ENCODE data around the gene P4HA1.
A peak's percentile ranks its signal among the peaks of the same experiment; 100 is the strongest.
"Not testable (repeated sequence)": the region's sequence is repeated elsewhere in the genome, so short reads cannot be mapped to it uniquely, and the experiment has no call there.

The P4HA1 gene

GRCh38 chr10:73096449-73097304 lies at the start of gene P4HA1:
P4HA1 (minus strand) TSS chr10:73096866; CDS start chr10:73074883, 21,983 bp downstream.
- peak; percentile 86 to 96 (median 91) for DNase-seq

- no peak for DNase-seq
Observed at GRCh38 chr10:73141603-73142002, 44.9 kb upstream of the P4HA1 start.

DNA sequence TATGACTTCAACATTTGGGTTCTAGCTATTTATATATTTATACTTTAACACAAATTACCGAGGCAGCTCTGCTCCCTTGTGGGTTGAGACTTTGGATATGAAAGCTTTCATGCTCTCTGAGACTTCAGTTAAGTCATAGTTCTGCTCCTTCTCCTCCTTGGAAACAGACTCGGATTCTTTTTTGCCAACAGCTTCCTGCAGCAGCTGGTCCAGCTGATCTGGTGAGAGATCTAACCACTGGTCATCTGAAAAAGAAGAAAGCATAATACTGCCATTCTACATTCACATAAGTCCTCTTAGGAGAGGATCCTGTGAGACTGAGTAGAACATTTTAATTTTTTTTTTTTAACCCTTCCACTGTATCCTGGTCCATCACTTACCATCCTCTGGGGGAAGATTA lies 42.6 kb upstream of the P4HA1 start:
- DNase-seq: no peak

GRCh38 chr10:73136627-73137026 lies 40.0 kb upstream of the P4HA1 start:
- no peak for DNase-seq

DNA sequence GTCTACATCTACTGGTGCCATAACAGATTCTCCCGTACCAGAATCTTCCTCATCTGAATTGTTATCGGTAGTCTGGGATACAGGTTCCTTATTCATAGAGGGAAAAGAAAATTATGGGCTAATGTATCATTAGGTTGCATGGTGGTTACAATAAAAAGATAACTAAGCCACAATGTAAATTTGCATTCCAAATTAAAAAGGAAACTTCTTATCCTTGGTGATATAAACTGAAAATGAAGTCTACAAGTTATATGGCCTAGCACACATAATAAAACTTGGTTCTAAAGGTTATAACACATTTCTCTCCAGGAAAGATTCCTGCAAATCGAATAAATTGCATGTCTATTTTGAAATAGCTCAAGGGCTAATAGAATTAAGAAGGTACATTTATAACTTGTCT lies 38.1 kb upstream of the P4HA1 start:
- DNase-seq: no peak

- peak in 1 of 3 experiments; percentile 6 for DNase-seq
Observed at GRCh38 chr10:73131913-73132686, 35.4 kb upstream of the P4HA1 start.

DNA sequence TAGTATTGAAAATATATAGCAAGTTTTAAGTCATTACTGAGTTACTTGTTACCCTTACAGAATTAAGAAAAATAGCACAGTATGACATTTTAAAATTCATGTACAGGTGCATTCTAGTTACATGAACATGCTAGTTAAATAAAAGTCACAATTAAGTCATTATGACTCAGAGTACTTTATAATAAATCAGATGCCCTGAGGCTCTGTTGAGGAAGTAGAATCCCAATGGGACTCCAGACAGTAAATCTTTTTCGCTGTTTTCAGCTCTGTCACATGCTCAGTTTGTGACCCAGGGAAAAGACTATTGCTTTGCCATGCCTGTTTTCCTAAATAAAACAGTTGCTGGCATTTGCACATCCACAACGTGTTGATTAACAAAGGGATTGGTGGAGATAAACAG lies 34.6 kb upstream of the P4HA1 start:
- DNase-seq: peak in 2 of 3 experiments; percentile 22 to 79

GRCh38 chr10:73126343-73126742 lies 29.7 kb upstream of the P4HA1 start:
- no peak for DNase-seq

GRCh38 chr10:73119952-73120351 lies 23.3 kb upstream of the P4HA1 start:
- DNase-seq: no peak

GRCh38 chr10:73119457-73119856 lies 22.8 kb upstream of the P4HA1 start:
- DNase-seq: no peak

DNA sequence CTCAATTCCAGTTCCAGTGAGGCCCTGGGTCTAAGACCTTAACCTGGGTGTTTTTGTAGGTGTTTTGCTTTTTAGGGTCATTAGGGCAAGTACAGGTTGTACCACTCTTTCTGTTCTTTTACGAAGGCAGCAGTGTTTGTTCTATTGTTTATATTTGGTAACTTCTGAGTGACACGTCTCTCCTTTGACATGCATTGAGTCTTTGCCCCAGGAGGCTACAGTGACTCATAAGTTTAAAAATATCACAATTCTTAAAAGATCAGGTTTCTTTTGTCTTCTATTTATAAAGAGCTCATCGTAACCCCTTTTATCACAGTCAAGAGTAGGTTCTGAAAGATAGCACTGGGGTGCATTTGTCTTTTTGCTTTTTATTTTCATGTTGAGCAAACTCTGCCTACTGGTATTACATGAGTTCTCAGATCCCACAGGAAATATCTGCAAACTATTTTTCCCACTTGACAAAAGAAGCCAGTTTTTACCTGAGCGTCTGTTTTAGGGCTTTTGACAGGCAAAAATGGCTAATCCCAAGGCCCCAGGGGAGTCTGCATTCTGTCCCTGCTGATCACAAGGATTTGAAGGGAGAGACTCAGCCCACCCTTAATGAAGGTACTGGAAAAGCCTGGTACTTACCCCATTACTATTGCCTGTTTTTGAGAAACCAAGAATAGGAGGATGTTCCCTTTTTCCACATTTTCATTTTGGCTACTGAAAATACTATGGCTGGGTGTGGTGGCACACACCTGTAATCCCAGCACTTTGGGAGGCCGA lies 21.5 kb upstream of the P4HA1 start:
- no peak for DNase-seq

DNA sequence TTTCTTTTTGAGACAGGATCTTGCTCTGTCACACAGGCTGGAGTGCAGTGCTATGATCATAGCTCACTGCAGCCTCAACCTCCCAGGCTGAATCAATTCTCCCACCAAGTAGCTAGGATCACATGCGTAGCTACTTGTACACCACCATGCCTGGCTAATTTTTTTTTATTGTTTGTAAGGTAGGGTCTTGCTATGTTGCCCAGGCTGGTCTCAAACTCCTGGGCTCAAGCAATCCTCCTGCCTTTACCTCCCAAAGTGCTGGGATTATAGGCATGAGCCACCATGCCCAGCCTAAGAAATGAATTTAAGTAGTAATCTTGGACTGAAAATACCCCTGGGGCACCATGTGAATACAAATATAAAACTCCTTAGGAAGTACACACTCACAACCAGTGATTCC lies 19.4 kb upstream of the P4HA1 start:
- no peak for DNase-seq

DNA sequence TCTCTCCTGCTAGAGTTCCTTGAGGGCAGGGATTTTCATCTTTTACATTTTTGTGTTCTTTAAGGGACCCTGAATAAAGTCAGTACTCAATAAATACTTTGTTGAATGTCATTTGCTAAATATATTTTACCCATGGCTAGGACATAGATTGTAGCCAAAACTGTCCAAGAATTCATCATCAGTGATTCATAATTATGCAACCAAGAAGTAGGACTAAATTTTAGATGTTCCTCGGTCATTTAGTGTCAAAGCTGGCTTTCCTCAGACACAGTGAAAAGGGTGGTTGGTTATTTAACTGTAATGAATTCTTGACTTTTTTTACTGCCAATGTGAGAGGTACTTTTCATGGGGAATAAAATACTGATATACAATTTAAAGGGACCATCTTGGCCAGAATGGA lies 16.9 kb upstream of the P4HA1 start:
- no peak for DNase-seq

DNA sequence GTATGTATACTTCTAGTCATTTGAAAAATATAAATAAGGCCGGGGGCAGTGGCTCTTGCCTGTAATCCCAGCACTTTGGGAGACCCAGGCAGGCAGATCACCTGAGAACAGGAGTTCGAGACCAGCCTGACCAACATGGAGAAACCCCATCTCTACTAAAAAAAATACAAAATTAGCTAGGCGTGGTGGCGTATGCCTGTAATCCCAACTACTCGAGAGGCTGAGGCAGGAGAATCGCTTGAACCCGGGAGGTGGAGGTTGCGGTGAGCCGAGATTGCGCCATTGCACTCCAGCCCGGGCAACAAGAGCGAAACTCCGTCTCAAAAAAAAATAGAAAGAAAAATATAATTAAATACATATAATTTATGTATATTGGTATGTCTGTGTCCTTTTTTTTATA lies 15.4 kb upstream of the P4HA1 start:
- not testable (repeated sequence) for DNase-seq

GRCh38 chr10:73110345-73110849 lies 13.7 kb upstream of the P4HA1 start, which contains the start of gene NUDT13:
NUDT13 (plus strand) TSS chr10:73110455; CDS start chr10:73114366, 3,911 bp downstream.
- peak in 1 of 3 experiments; percentile 35 for DNase-seq

DNA sequence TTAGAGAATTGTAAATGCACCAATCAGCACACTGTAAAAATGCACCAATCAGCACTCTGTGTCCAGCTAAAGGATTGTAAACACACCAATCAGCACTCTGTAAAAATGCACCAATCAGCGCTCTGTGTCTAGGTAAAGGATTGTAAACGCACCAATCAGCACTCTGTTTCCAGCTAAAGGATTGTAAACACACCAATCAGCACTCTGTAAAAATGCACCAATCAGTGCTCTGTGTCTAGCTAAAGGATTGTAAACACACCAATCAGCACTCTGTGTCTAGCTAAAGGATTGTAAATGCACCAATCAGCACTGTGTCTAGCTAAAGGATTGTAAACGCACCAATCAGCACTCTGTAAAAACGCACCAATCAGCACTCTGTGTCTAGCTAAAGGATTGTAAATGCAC lies 12.6 kb upstream of the P4HA1 start:
- not testable (repeated sequence) for DNase-seq

DNA sequence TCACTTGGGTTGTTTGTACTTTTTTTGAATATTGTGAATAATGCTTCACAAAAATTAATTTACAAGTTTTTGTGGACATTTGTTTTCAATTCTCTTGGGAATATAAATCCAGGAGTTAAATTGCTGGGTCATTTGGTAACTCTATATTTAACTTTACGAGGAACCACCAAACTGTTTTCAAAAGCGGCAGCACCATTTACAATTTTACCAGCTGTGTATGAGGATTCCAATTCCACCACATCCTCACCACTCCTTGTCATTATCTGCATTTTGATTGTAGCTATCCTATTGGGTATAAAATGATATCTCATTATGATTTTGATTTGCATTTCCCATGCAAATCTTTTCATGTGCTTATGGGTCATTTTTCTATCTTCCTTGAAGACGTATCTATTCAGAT lies 9.6 kb upstream of the P4HA1 start:
- DNase-seq: no peak

DNA sequence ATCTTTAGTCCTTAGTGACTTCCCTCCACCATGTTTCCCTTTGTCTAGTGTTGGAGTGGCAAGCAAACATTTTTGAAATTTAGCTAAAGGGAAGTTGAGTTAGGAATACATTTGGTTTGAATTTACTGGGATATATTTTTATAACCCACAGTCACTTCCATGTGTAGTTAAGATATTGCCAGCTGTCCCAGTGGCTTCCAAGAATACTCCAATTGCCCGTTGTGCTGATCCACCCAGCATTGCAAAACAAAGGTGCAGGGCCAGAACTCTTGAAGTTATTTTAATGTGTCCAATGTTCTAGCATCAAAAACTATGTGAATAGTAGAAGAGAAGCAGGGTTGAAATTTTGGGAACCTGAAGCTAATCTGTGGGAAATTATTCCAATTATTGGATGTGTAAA lies 2.5 kb upstream of the P4HA1 start:
- DNase-seq: no peak

- no peak for DNase-seq
Observed at GRCh38 chr10:73097305-73097670, 622 bp upstream of the P4HA1 start.

DNA sequence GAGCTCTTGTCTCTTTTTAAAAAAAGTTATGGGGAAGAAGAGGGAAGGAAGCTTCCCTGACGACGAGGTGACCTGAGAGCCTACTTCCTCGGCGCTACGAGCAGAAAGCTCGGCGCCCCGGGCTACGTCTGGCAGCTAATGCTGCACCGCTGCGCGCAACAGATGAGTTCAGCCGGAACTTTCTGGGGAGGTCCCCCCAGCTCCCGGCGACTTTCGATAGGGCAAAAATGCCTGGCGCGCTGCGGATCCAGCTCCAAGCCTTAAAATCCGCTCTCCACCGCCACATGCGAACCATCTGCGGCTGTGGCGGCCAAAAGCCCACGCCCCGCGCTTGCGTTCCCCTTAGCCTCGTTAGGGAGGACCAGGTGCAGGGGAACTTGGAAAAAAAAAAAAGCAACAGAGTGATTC lies 621 bp downstream of the P4HA1 start:
- peak; percentile 24 to 75 (median 59) for DNase-seq

DNA sequence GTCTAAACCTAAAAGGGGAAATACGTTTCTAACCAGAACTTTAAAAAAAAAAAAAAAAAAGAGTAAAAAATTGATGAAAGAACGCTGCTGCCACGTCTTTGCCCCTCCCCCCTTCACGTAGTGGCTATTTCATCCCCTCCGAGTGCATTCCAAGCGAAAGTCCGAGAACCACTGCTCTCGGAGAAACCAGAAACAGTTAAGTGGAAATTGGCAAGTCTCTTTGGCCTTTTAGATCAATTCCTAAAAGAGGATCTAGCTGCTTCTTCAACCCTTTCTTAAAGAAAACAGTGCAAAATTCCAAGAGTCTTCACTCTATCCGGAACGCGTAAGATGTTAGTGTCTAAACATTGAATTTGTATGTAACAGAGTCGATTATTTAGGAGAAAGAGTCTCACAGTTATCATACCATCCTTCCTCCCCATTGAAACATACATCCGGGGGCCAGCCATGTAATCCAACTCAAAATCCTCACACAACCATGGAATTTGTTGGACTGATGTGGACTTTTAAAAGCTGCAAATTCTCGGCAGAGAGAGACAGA lies 1.1 kb downstream of the P4HA1 start:
- peak in 2 of 3 experiments; percentile 30 to 70 for DNase-seq

DNA sequence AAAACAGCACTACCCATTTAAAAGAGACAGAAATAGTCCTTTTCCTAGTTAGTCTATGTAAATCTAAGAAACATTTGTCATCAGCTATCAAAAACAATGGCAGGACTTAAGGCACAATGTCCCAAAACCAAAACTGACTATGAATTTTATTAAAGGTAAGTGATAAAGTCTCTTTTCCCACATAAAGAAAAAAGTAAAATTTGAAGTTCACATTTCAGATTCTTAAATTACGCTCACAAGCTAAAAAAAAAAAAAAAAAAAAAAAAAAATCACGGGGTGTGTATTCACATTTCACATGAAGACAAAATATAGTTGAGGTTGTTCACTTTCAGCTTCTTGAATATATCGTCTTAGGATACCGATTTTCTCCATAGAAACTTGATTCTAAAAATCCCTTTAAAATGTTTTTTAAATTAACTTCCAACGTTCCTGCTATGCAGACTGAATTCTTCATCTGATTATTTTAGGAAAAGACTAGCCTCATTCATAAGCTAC lies 1.6 kb downstream of the P4HA1 start:
- DNase-seq: no peak

Measured in NCI-H1417 (cell line).